ENCODE data around the gene TSPAN5.

TSPAN5 gene

GRCh38 chr4:98516441-98517217, 141.8 kb downstream of the TSPAN5 start:
- DNase-seq (ENCODE audit: low spot score), result no peak

GRCh38 chr4:98516042-98516440, 142.4 kb downstream of the TSPAN5 start:
- DNase-seq (ENCODE audit: low spot score), result no peak

GRCh38 chr4:98515470-98515809, 143.0 kb downstream of the TSPAN5 start:
- no peak for DNase-seq (ENCODE audit: low spot score)

DNA sequence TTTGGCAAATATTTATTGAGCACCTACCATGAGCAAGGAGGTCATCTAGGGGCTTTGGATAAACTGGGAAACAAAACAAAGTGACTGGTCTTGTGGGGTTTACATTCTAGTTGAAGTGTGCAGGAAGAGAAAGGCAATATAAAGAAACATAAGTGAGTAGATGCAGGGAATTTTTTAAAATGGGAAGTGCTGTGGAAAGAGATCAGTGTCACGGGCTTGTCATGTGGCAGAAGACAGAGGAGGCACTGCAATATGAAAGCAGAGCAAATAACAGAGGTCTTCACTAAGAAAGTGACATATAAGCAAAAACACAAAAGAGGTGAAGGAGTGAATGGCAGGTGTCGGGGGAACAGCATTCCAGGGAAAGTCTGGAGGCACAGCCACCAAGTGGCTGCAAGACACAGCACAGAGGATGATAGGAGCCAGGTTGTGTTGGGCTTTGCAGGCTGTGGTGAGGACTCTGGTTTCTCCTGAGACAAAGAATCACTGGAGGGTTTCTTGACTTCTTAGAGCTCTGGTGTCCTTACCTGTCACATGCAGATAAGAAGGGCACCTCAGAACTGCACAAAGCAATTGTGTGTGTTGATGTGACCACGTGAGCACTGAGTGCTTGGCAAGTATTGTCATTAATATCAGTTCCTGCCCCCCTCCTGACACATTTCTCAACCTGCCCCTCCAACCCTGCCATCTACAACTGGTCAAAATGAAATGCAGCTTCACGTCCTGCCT, 143.5 kb downstream of the TSPAN5 start:
- no peak for DNase-seq (ENCODE audit: low spot score)

GRCh38 chr4:98512918-98513317, 145.5 kb downstream of the TSPAN5 start:
- no peak for DNase-seq (ENCODE audit: low spot score)

DNA sequence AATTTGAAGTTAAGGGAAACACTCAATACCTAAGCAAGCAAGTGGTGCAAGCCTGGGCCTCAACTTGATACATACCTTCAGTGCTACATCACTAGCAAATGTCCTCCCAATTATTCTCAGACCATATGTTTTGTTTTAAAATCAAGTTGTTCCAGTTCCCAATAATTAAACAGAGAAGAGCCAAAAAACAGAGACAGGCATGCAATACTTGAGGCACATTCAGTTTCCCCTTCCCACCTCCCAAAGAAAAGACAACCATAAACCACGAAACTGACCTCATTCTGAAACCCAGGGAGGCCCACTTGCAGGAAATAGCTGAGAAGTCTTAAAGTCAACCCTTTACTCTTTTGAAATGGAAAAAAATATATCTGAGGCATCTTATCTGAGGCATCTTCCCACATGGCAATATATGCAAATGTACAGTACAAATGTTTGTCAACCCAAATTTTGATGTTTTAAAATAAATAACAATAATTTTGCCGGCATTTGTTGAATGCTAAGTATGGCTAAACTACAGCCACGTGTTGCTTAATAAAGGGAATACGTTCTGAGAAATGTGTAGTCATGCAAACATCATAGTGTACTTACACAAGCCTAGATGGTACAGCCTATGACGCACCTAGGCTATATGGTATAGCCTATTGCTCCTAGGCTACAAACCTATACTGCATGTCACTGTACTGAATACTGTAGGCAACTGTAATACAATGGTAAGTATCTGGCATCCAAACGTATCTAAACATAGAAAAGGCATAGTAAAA, 147.5 kb downstream of the TSPAN5 start:
- DNase-seq (ENCODE audit: low spot score), result no peak

DNA sequence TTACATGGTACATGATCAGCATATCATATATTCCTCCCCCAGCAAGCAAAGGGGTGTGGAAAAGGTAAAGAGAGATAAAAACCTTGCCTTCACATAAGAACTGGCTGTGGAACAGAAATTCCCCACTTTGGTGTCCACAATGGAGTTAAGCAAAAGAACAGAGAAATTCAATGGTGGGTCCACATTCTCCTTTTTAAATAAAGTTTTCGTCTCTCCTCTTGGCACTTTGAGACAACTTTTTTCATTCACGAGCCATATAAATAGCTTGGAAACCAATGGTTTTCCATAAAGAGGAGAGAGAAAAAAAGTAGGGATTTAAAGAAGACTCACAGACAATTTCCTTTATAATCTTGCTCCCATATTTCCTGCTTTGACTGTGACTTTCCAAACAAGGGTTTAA, 148.1 kb downstream of the TSPAN5 start:
- DNase-seq (ENCODE audit: low spot score), result no peak

GRCh38 chr4:98509721-98510120, 148.7 kb downstream of the TSPAN5 start:
- DNase-seq (ENCODE audit: low spot score), result no peak

DNA sequence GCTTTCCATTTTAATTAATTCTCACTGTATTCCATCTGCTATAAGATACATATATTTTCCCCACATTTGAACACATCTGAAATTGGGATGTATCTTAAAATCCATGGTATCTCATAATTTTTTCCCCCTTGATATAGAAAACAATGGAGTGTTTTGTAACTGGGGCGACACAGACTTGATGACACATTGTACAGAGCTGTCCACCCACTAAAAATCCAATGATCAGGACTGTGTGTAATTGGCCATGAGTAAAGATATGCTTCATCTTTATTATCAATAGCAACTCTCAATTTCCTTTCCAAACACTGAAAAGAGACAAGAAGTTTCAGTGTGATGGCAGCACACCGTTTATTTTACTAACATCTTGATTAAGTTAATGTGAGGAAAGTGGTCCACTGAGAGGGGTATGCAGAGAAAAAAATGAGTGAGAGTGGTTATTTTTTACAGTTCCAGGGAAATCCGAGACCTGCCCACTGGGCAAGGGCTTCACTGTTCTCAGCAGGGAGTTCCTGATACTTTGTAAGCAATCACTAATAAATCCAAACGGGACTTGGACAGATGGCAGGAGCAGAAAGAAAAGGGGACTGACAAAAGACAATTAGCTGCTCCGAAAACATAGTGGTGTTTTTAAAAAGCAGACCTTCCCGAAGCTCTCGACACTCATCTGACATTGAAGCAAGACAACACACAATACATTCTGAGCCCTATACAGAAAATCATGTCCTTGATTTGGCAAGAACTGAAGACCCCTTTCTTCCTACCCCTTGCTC, 149.4 kb downstream of the TSPAN5 start:
- no peak for DNase-seq (ENCODE audit: low spot score)

DNA sequence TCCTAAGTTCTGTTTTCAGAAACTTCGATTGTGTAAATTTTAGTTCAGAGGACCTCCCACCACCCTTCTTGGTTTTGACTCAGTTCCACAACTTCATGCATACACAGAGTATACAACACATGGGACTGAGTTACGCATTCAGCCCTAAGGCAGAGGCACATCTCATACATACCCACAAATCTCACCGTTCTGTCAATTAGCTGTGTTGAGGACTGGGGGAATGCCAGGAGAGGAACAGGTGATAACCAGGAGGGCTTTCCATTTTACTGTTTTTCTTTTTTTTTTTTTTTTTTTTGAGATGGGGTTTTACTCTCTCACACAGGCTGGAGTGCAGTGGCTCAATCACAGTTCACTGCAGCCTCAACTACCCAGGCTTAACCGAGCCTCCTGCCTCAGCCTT, 150.2 kb downstream of the TSPAN5 start:
- no peak for DNase-seq (ENCODE audit: low spot score)

- no peak for DNase-seq (ENCODE audit: low spot score)
Measured at GRCh38 chr4:98507299-98507698, 151.1 kb downstream of the TSPAN5 start.

- DNase-seq (ENCODE audit: low spot score), result no peak
Measured at GRCh38 chr4:98506462-98507132, 151.8 kb downstream of the TSPAN5 start.

DNA sequence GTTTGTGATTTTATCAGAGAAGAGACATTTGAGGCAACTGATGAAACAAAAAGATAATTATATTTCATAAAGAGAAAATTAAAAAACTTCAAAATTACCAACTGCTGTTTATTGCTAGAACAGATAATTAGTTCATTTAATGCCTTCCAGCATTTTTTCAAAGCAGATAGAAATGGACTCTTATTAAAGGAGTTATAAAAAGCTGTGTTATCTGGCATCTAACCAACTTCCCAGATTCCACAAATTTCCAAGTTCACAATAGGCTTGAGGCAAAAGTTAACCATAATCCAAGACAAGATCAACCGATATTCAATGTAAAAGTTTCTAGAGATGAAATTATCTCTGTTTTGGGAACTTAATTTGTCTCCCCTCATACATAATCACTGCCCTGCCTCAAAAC, 152.4 kb downstream of the TSPAN5 start:
- no peak for DNase-seq (ENCODE audit: low spot score)

DNA sequence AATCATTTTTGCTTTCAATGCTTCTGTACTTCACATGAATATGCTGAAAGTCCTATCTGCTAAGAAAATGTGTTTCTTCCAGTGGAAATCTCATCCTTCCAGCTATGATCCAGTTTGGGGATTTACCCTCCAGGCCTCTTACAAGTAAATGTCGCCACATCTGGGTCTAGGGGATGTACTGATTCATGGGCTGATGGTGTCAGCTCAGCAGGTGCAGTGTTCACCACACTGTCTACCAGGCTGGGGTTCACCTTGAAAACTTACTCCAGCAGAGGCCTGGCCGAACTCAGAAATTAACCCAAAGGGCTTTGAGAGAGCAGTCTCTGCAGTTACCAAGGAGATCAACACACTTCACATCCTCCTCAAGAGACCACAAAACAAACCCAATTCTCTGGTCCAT, 154.3 kb downstream of the TSPAN5 start:
- DNase-seq (ENCODE audit: low spot score), result no peak

DNA sequence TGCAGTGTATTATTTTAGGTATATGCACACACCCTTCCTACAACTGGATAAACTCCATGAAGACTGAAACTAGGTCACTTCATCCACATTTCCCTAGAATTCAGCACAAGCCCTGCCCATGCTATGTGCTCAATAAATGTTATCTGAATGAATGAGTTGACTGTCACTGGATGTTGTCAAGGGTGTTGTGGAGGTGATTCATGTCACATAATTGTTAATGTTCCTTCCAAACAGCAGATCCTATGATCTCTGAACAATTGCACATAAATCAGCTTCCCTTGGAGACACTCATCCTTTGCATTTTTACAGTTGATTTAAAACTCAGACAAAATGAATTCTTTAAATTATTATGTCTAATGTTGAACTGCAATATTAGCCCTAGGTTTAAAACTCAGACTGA, 154.7 kb downstream of the TSPAN5 start:
- DNase-seq (ENCODE audit: low spot score), result no peak

DNA sequence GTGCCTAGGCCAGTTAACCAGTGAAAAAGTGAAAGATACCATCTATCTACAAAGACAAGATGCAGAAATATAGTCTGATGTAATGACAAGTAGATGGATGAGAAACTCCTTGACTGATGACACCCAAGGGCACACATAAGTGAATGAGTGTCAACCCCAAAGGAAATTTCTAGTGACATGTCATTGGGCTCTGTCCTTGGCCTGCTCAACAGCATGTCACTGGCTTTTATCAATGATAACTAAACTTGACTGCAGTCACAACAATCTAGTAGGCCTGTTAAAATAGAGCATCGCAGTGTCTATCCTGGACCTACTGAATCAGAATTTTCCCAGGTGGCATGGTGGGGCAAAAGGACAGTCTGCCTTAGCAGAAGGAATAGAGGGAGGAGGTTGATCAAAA, 155.8 kb downstream of the TSPAN5 start:
- no peak for DNase-seq (ENCODE audit: low spot score)

DNA sequence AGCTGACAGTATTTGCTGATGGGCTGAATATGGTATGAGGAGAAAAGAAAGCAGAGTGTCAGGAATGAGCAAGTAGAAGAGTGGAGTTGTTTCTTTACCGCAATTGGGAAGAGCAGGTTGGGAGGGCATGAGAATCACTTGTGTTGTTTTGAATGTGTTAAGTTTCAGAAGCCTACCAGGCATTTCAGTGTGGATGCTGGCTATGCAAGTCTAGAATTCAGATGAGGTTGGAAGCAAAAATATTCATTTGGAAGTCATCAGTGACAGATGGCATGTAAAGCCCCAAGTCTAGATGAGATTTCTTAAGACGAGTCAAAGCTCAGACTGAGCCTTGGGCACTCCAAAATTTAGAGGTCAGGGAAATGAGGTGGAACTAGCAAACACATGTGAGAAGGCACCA, 156.4 kb downstream of the TSPAN5 start:
- DNase-seq (ENCODE audit: low spot score), result no peak

DNA sequence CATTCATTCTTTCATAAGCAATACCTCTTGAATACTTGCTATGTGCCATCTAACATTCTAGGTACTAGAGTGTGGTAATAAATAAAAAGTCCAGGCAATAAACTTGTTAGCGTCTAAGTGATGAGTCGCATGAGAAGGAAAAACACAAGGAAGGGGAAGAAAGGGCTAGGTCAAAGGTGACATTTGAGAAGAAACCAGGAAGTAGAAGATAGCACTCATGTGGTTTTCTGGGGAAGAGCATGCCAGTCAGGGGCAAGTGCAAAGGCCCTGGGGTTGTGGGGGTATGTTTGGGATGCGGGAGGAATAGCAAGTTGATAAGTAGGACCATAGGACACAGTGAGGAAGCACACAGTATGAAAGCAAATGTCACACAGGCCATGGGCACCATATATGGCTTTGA, 157.0 kb downstream of the TSPAN5 start:
- no peak for DNase-seq (ENCODE audit: low spot score)

DNA sequence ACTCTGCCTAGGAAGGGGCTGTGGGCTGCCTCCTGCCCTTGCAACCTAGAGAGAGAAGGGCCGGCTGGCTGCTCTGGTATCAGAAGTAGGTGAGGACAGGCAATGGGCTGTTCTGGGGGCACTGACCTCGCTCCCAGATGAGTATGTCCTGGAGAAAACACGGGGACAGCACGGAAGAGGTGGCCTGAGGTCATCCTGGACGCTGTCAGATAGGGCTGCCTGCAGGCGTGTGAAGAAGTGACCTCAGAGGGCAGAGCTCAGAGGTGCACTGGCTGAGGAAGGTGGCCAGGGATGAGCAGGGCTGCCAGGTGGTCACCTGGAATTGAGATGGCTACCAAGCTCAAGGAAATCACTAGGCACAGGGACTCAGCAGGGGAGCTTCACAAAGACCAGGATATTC, 159.6 kb downstream of the TSPAN5 start:
- no peak for DNase-seq (ENCODE audit: low spot score)

DNA sequence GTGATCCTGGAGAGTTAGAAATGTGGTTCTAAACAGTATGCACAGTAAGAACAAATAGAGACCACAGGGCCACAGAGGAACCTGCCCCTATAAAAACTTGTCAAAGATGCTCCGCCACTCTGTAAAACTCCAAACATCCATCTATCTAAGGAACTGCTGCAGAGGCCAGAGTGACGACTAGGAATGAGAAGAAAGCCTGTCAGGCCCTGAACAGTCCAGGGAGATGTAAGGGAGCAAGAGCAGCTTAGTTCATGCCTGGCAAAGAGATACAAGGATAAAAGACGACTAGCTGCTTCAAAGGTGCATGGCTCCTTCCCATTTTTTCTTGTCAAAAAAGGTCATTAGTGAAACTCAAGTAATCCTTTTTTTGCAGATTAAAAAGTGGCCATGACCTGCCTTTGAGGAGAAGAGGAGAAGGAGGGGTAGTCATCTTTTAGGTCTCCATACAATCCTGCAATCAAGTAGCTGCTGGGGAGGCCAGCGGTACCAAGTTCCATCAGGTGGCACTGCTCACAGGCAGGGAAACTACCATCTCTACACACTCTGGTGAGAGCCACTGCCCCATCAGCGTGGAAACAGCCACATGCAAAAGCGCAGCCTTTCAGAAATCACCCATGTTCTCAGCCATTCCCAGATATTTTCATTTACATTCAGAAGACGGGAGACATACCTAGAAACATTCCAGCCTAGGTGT, 162.1 kb downstream of the TSPAN5 start:
- DNase-seq (ENCODE audit: low spot score), result no peak

DNA sequence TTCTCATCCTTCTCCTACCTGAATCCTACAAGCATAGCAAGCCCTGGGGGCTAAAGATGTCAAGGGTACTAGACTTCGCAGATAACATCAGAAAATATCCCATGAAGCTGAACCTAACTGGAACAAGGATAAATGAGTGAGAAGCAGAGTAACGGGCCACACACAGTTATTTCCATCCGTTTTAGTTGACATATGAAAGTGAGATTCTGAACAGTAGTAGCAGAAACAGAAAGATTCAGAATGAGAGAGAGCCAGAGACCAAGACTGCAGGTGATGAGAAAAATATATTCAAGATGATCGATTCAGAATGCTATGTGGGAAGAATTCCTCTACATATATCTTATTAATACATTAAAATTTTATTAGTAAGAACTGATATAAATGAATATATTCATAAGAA, 165.1 kb downstream of the TSPAN5 start:
- DNase-seq (ENCODE audit: low spot score), result no peak
